Caco-2 (cell line): Measurements from ENCODE around the gene SUPT3H. TPM values are rescaled to one million over a fixed set of nuclear protein-coding genes. Genes with fewer than 3 reads are reported as not detected.
A peak's percentile ranks its signal among the peaks of the same experiment; 100 is the strongest.
"Not testable (repeated sequence)": the region's sequence is repeated elsewhere in the genome, so short reads cannot be mapped to it uniquely, and the experiment has no call there.

Experiments used
- BruUV-seq: library from RNA; stranded (reverse); fragments of 400-500 nt; replicated peaks from 2 replicates; lab custom pipeline; 2021; lab: Mats Ljungman, UMichigan
- CTCF ChIA-PET: fragments of 300-600 bp; sonication (Branson Sonifier 250); formaldehyde crosslinking; loops from one replicate; lab custom pipeline; 2022; ENCODE audit warnings: antibody characterized with exemption; lab: Charles Lee
- POLR2A ChIA-PET: fragments of 300-600 bp; sonication (Branson Sonifier 250); formaldehyde crosslinking; loops from one replicate; lab custom pipeline; 2022; ENCODE audit warnings: antibody characterized with exemption; lab: Charles Lee
- DNase-seq, 2 experiments: peaks; one replicate each; pipeline versions ENCODE4 v3.0.0 to v3.0.0-alpha.2; 2020 to 2022
- H3K27me3 ChIP-seq: replicated peaks from 2 replicates; pipeline ENCODE4 v1.6.0; 2011; ENCODE audit warnings: low read length; ENCODE audit not compliant: control insufficient read depth, insufficient read depth
- H3K36me3 ChIP-seq: 2 replicates; pipeline ENCODE4 v1.5.1; 2011; ENCODE audit warnings: low read length; ENCODE audit not compliant: control insufficient read depth, insufficient read depth
- H3K4me1 ChIP-seq: fragments of 250-450 bp; sonication (Bioruptor Pico); 2 replicates; pipeline ENCODE4 v1.5.1; 2020; ENCODE audit warnings: mild to moderate bottlenecking
- H3K4me3 ChIP-seq: 2 replicates; pipeline ENCODE4 v1.5.1; 2011; ENCODE audit warnings: low read depth, mild to moderate bottlenecking, control low read depth, low read length
- H3K9me3 ChIP-seq: fragments of 250-450 bp; sonication (Bioruptor Pico); 2 replicates; pipeline ENCODE4 v1.5.1; 2020; ENCODE audit warnings: mild to moderate bottlenecking, moderate library complexity
- H3K27ac Mint-ChIP-seq: one replicate; pipeline ENCODE4 v1.8.0; 2022; ENCODE audit warnings: mixed read lengths; ENCODE audit not compliant: unreplicated experiment
- H3K27me3 Mint-ChIP-seq: one replicate; pipeline ENCODE4 v1.8.0; 2022; ENCODE audit warnings: mixed read lengths; ENCODE audit not compliant: insufficient read depth, unreplicated experiment
- H3K36me3 Mint-ChIP-seq: one replicate; pipeline ENCODE4 v1.8.0; 2022; ENCODE audit warnings: mild to moderate bottlenecking, mixed read lengths; ENCODE audit not compliant: insufficient read depth, unreplicated experiment
- H3K4me1 Mint-ChIP-seq: one replicate; pipeline ENCODE4 v1.8.0; 2022; ENCODE audit warnings: low read depth, mixed read lengths; ENCODE audit not compliant: unreplicated experiment
- H3K4me3 Mint-ChIP-seq: one replicate; pipeline ENCODE4 v1.8.0; 2022; ENCODE audit warnings: mild to moderate bottlenecking, moderate library complexity, mixed read lengths; ENCODE audit not compliant: unreplicated experiment
- H3K9me3 Mint-ChIP-seq: one replicate; pipeline ENCODE4 v1.8.0; 2022; ENCODE audit warnings: mixed read lengths; ENCODE audit not compliant: unreplicated experiment
- intact Hi-C: fragments of 100-400 bp; cut with micrococcal nuclease; formaldehyde crosslinking; loops from one replicate; pipeline ENCODE4 v1.10.0; 2022; ENCODE audit not compliant: unreplicated experiment
- total RNA-seq: library from RNA; stranded (reverse); gene quantifications from 2 replicates; pipeline ENCODE4 v1.2.3, GENCODE V29; 2022
- TF ChIP-seq, protein P1 (sequence below), 2 experiments: fragments of 200-600 bp in 1 of 2; IDR thresholded peaks; 1 replicate in 1 of 2; 2 replicates in 1 of 2; pipeline versions ENCODE4 v1.5.1 to v1.8.0; 2011 to 2022; ENCODE audit warnings: antibody characterized with exemption in 1 of 2, control low read depth in 1 of 2, inconsistent platforms in 1 of 2, low read depth in 1 of 2, low read length in 1 of 2, mild to moderate bottlenecking in 1 of 2, moderate library complexity in 1 of 2; ENCODE audit not compliant: insufficient read depth in 1 of 2, severe bottlenecking in 1 of 2, unreplicated experiment in 1 of 2

The SUPT3H gene
- total RNA-seq, 1 experiment from 2014 or later, result 13.2 TPM

DNA sequence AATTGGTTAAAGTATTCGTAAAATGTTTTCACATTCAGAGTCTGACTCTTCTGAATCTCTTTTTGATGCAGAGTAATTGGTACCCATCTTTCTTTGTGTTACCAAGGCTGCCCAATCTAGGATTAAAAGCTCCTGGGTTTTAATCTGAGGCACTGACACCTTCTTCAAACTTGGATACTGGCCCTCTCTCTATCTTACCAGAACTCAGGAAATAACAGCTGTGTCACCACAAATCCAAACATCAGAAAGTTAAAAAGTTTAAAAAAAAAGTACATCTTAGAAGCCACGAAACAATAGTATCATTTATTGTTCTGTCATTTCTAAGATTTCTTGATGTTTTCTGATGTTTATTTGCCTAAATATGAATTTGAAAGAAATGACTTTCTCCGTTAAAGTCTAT, 305.1 kb downstream of the SUPT3H start:
- no peaks in the 10 kb centered on the region for H3K36me3 ChIP-seq
- peaks cover 7% of the 10 kb centered on the region for H3K4me1 Mint-ChIP-seq
- H3K4me1 ChIP-seq, result no peaks in the 10 kb centered on the region
- H3K27me3 Mint-ChIP-seq, result no peaks in the 10 kb centered on the region
- H3K4me3 ChIP-seq, result no peak overlapping the region
- intact Hi-C loops, result no loop called here
- DNase-seq, result no peak
- BruUV-seq, result no TSS peak
- H3K4me3 Mint-ChIP-seq, result no peak overlapping the region
- no peaks in the 10 kb centered on the region for H3K36me3 Mint-ChIP-seq
- ChIA-PET POLR2A (no interaction called here), CTCF (no interaction called here)
- no peak overlapping the region for H3K27ac Mint-ChIP-seq
- H3K27me3 ChIP-seq, result no peaks in the 10 kb centered on the region
- TF ChIP-seq, protein P1, sequence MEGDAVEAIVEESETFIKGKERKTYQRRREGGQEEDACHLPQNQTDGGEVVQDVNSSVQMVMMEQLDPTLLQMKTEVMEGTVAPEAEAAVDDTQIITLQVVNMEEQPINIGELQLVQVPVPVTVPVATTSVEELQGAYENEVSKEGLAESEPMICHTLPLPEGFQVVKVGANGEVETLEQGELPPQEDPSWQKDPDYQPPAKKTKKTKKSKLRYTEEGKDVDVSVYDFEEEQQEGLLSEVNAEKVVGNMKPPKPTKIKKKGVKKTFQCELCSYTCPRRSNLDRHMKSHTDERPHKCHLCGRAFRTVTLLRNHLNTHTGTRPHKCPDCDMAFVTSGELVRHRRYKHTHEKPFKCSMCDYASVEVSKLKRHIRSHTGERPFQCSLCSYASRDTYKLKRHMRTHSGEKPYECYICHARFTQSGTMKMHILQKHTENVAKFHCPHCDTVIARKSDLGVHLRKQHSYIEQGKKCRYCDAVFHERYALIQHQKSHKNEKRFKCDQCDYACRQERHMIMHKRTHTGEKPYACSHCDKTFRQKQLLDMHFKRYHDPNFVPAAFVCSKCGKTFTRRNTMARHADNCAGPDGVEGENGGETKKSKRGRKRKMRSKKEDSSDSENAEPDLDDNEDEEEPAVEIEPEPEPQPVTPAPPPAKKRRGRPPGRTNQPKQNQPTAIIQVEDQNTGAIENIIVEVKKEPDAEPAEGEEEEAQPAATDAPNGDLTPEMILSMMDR (IDR thresholded peaks at IDR 0.05; ENCODE audit: insufficient read depth in 1 of 2, low read depth in 1 of 2, low read length in 1 of 2, severe bottlenecking in 1 of 2, unreplicated experiment in 1 of 2), result no peak
- peaks cover 10% of the 10 kb centered on the region for H3K9me3 Mint-ChIP-seq
- H3K9me3 ChIP-seq, result no peaks in the 10 kb centered on the region

DNA sequence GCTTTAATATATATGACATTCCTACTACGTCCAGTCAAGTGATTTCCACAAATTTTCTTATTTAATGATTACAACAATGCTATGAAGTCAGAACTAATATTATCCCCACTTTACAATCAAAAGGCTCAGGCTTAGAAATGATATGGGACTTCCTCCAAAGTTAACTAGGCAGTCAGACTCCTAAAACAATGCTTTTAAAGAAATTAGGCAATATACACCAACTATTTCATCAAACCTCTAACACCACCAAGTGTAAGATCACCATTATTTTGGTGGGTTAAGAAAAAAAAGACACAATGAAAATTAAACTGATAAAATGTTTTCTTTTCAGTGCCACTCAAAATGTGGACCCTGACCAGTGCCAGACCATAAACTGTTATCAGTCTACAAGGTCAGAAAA, 305.7 kb downstream of the SUPT3H start:
- peaks cover 9% of the 10 kb centered on the region for H3K9me3 Mint-ChIP-seq
- Histone ChIP-seq H3K4me1 (no peaks in the 10 kb centered on the region), H3K36me3 (no peaks in the 10 kb centered on the region), H3K27me3 (no peaks in the 10 kb centered on the region), H3K9me3 (no peaks in the 10 kb centered on the region), H3K4me3 (no peak overlapping the region)
- intact Hi-C loops, result no loop called here
- no peaks in the 10 kb centered on the region for H3K36me3 Mint-ChIP-seq
- no peak overlapping the region for H3K4me3 Mint-ChIP-seq
- no peaks in the 10 kb centered on the region for H3K27me3 Mint-ChIP-seq
- POLR2A ChIA-PET, result no interaction called here
- CTCF ChIA-PET, result no interaction called here
- no peak for DNase-seq
- BruUV-seq, result no TSS peak
- no peak overlapping the region for H3K27ac Mint-ChIP-seq
- peaks cover 7% of the 10 kb centered on the region for H3K4me1 Mint-ChIP-seq
- TF ChIP-seq, protein P1 (IDR thresholded peaks at IDR 0.05; ENCODE audit: insufficient read depth in 1 of 2, low read depth in 1 of 2, low read length in 1 of 2, severe bottlenecking in 1 of 2, unreplicated experiment in 1 of 2), result no peak

DNA sequence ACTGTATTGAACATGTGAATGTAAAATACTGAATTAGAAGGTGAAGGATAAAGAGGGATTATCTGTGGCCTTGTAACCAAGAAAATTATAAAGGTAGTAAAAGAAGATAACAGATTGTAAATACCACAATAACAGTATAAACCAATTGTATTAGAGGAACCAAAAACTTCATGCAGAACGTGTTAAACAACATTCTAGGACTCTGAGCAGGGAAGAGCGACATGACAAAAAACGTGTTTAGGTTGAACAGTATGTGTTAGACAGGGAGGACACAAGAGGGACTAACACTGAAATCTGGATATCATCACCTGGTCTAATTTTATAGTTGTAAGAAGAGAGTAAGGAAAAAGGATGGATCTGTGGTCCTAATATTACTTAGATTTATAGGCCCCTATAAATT, 308.6 kb downstream of the SUPT3H start:
- no TSS peak for BruUV-seq

DNA sequence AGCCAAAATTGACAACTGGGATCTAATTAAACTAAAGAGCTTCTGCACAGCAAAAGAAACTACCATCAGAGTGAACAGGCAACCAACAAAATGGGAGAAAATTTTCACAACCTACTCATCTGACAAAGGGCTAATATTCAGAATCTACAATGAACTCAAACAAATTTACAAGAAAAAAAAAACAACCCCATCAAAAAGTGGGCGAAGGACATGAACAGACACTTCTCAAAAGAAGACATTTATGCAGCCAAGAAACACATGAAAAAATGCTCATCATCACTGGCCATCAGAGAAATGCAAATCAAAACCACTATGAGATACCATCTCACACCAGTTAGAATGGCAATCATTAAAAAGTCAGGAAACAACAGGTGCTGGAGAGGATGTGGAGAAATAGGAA, 310.3 kb downstream of the SUPT3H start:
- DNase-seq, CTCF ChIA-PET, H3K27me3 Mint-ChIP-seq, H3K9me3 ChIP-seq, H3K4me3 ChIP-seq, H3K36me3 ChIP-seq, H3K4me1 Mint-ChIP-seq, H3K27ac Mint-ChIP-seq, POLR2A ChIA-PET, H3K4me3 Mint-ChIP-seq, intact Hi-C loops, H3K36me3 Mint-ChIP-seq, H3K4me1 ChIP-seq, H3K27me3 ChIP-seq, BruUV-seq, H3K9me3 Mint-ChIP-seq: not testable (repeated sequence)

More for the DNA sequence above, 308.6 kb downstream of the SUPT3H start:
- H3K9me3 Mint-ChIP-seq, result peaks cover 9% of the 10 kb centered on the region
- Histone ChIP-seq H3K4me1 (no peaks in the 10 kb centered on the region), H3K27me3 (no peaks in the 10 kb centered on the region), H3K4me3 (no peak overlapping the region), H3K9me3 (no peaks in the 10 kb centered on the region), H3K36me3 (no peaks in the 10 kb centered on the region)
- TF ChIP-seq, protein P1 (IDR thresholded peaks at IDR 0.05; ENCODE audit: insufficient read depth in 1 of 2, low read depth in 1 of 2, low read length in 1 of 2, severe bottlenecking in 1 of 2, unreplicated experiment in 1 of 2), result no peak
- no peak overlapping the region for H3K27ac Mint-ChIP-seq
- ChIA-PET POLR2A (no interaction called here), CTCF (no interaction called here)
- DNase-seq, result no peak
- H3K4me3 Mint-ChIP-seq, result no peak overlapping the region
- no peaks in the 10 kb centered on the region for H3K36me3 Mint-ChIP-seq
- intact Hi-C loops, result no loop called here
- H3K27me3 Mint-ChIP-seq, result no peaks in the 10 kb centered on the region
- peaks cover 7% of the 10 kb centered on the region for H3K4me1 Mint-ChIP-seq

DNA sequence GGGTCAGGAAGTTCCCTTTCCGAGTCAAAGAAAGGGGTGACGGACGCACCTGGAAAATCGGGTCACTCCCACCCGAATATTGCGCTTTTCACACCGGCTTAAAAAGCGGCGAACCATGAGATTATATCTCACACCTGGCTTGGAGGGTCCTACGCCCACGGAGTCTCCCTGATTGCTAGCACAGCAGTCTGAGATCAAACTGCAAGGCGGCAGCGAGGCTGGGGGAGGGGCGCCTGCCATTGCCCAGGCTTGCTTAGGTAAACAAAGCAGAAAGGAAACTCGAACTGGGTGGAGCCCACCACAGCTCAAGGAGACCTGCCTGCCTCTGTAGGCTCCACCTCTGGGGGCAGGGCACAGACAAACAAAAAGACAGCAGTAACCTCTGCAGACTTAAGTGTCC, 315.1 kb downstream of the SUPT3H start:
- H3K27me3 ChIP-seq, POLR2A ChIA-PET, H3K27me3 Mint-ChIP-seq, H3K36me3 Mint-ChIP-seq, H3K4me1 ChIP-seq, intact Hi-C loops, H3K9me3 ChIP-seq, H3K4me1 Mint-ChIP-seq, H3K36me3 ChIP-seq, CTCF ChIA-PET: not testable (repeated sequence)
- peak overlapping the region; percentile 36 for H3K4me3 ChIP-seq
- Mint-ChIP-seq H3K27ac (peak overlapping the region; percentile 80), H3K4me3 (peak overlapping the region; percentile 79), H3K9me3 (peaks cover 11% of the 10 kb centered on the region)
- BruUV-seq, result TSS peak; percentile 41
- DNase-seq, result peak; percentile 66 to 78
